Liver (tissue), 9 donors: ENCODE measurements around the gene DCUN1D3. TPM values are rescaled to one million over a fixed set of nuclear protein-coding genes. Genes with fewer than 3 reads are reported as not detected.

Source experiments
- DNase-seq: peaks from one replicate; pipeline ENCODE4 v3.0.0-alpha.2; 2017; ENCODE audit warnings: low spot score
- H3K27ac ChIP-seq, 2 donors: one replicate each; pipeline ENCODE4 v1.7.0; 2013; ENCODE audit warnings: inconsistent platforms in 2 of 2, low read length in 2 of 2, control low read depth in 1 of 2, low read depth in 1 of 2, mild to moderate bottlenecking in 1 of 2
- H3K27me3 ChIP-seq, 4 donors: one replicate each; pipeline versions ENCODE4 v1.6.1 to v1.7.0; 2013; ENCODE audit warnings: low read length in 3 of 4, inconsistent platforms in 1 of 4, mild to moderate bottlenecking in 1 of 4, moderate library complexity in 1 of 4; ENCODE audit not compliant: control insufficient read depth in 4 of 4, insufficient read depth in 4 of 4
- H3K36me3 ChIP-seq, 4 donors: one replicate each; pipeline versions ENCODE4 v1.6.1 to v1.7.0; 2013; ENCODE audit warnings: low read length in 3 of 4, mild to moderate bottlenecking in 3 of 4, low read depth in 1 of 4, moderate library complexity in 1 of 4; ENCODE audit not compliant: control insufficient read depth in 4 of 4, insufficient read depth in 3 of 4
- H3K4me1 ChIP-seq, 4 donors: one replicate each; pipeline versions ENCODE4 v1.6.1 to v1.7.0; 2013; ENCODE audit warnings: low read length in 3 of 4, mild to moderate bottlenecking in 3 of 4, moderate library complexity in 1 of 4; ENCODE audit not compliant: control insufficient read depth in 4 of 4, insufficient read depth in 4 of 4
- H3K4me3 ChIP-seq, 3 donors: one replicate each; pipeline versions ENCODE4 v1.6.1 to v1.7.0; 2013; ENCODE audit warnings: low read length in 3 of 3, control low read depth in 1 of 3, low read depth in 1 of 3, mild to moderate bottlenecking in 1 of 3
- H3K9ac ChIP-seq, 2 donors: one replicate each; pipeline ENCODE4 v1.7.0; 2013; ENCODE audit warnings: low read length in 2 of 2, mild to moderate bottlenecking in 2 of 2, moderate library complexity in 2 of 2, control low read depth in 1 of 2, low read depth in 1 of 2
- H3K9me3 ChIP-seq, 4 donors: one replicate each; pipeline versions ENCODE4 v1.6.1 to v1.7.0; 2013; ENCODE audit warnings: low read length in 3 of 4; ENCODE audit not compliant: control insufficient read depth in 4 of 4
- FOXA2 ChIP-seq: IDR thresholded peaks from 2 replicates; pipeline ENCODE4 v1.6.1; 2016; ENCODE audit warnings: antibody characterized with exemption
- HNF4A ChIP-seq, 2 donors: conservative IDR thresholded peaks; 2 replicates each; pipeline ENCODE4 v1.6.1; 2016; ENCODE audit warnings: antibody characterized with exemption in 2 of 2, mild to moderate bottlenecking in 2 of 2
- JUND ChIP-seq, 2 donors: IDR thresholded peaks; 2 replicates each; pipeline ENCODE4 v1.6.1; 2016; ENCODE audit warnings: antibody characterized with exemption in 2 of 2
- NR2F2 ChIP-seq: IDR thresholded peaks from 2 replicates; pipeline ENCODE4 v1.6.1; 2016; ENCODE audit warnings: antibody characterized with exemption
- RAD21 ChIP-seq, 2 donors: IDR thresholded peaks; 2 replicates each; pipeline ENCODE4 v1.6.1; 2016; ENCODE audit warnings: antibody characterized with exemption in 2 of 2, mild to moderate bottlenecking in 2 of 2
- RXRA ChIP-seq, 2 donors: IDR thresholded peaks; 2 replicates each; pipeline ENCODE4 v1.6.1; 2017 to 2018; ENCODE audit warnings: antibody characterized with exemption in 2 of 2, mild to moderate bottlenecking in 1 of 2
- SP1 ChIP-seq: IDR thresholded peaks from 2 replicates; pipeline ENCODE4 v1.6.1; 2018; ENCODE audit warnings: antibody characterized with exemption, mild to moderate bottlenecking
- TAF1 ChIP-seq: conservative IDR thresholded peaks from 2 replicates; pipeline ENCODE4 v1.6.1; 2016; ENCODE audit warnings: antibody characterized with exemption, mild to moderate bottlenecking
- YY1 ChIP-seq: IDR thresholded peaks from 2 replicates; pipeline ENCODE4 v1.6.1; 2016; ENCODE audit warnings: antibody characterized with exemption, mild to moderate bottlenecking
- WGBS: extraction: QIAGEN DNeasy Blood & Tissue Kit; methylation state at CpG from one replicate; pipeline ENCODE4 v1.1.7; 2013; 5-methylcytosine and 5-hydroxymethylcytosine counted together
- polyA plus RNA-seq, 2 donors: library from polyadenylated mRNA; stranded (reverse) in 1 of 2; unstranded in 1 of 2; fragments of 200-250 nt in 1 of 2; fragments of >200 nt in 1 of 2; fragmentation: Nextera tagmentation in 1 of 2; extraction: Ambion mirVana in 1 of 2; gene quantifications; one replicate each; pipeline versions ENCODE4 v1.2.1 to v1.2.3, GENCODE V29; 2013 to 2015
- total RNA-seq, 2 donors: library from RNA; depleted of rRNA; stranded (reverse); fragments of >200 nt; gene quantifications; one replicate each; pipeline ENCODE4 v1.2.3, GENCODE V29; 2014
- TF ChIP-seq, protein P1 (sequence below): IDR thresholded peaks from 2 replicates; pipeline ENCODE4 v1.6.1; 2016; ENCODE audit warnings: antibody characterized with exemption
- donor health status: healthy.
- donor health status: healthy.
- donor health status: healthy.
- donor health status: healthy.
- donor health status: healthy.

The DCUN1D3 gene
- total and polyA plus RNA-seq, 4 donors, result 2.7 to 16.8 (median 4.8) TPM

DNA sequence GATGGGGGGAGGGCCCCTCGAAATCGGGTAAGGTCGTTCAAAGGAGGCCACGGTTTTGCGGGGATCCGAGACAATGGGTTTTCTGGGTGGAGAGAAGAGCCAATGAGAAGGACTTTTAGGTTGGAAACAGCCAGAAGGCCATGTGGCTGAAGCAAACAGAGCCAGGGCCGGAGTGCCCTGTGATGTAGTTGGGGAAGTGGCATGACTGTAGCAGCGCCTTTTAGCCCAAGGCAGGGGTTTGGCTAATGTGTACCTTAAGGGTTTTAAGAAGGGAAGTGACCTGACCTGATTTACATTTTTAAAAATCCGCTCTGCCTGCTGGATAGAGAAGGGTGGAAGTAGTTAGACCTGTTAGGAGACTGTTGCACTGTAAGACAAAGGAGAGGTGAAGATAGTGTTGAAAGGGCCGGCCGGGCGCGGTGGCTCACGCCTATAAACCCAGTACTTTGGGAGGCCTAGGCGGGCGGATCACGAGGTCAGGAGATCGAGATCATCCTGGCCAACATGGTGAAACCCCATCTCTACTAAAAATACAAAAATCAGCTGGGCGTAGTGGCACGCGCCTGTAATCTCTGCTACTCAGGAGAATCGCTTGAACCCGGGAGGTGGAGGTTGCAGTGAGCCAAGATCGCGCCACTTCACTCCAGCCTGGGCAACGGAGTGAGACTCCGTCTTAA is 1.4 kb upstream of the DCUN1D3 start (continued):
- no peak for TF ChIP-seq HNF4A (conservative IDR thresholded peaks at IDR 0.05)
- TF ChIP-seq SP1, result no peak
- no peak for TF ChIP-seq RAD21 (IDR thresholded peaks at IDR 0.05)
- TF ChIP-seq, protein P1, sequence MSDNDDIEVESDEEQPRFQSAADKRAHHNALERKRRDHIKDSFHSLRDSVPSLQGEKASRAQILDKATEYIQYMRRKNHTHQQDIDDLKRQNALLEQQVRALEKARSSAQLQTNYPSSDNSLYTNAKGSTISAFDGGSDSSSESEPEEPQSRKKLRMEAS, result no peak
- TF ChIP-seq FOXA2, result no peak
- no peak for TF ChIP-seq YY1

DNA sequence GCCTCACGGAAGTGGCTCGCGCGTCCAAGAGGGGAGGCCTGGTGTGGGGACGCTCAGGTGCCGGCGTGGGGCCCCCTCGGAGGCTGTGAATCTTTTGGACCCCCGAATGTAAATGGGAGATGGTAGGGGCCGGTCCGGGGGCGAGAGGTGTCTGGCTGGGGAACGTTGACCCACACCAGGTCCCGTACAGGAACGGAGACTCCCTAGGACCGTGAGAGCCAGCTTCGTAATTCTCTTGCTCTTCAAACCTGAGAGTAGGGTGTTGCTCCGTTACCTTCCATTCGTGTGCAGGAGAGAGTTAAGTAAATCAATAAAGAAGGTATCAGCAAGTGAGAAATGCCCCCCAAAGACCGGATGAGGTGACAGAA is 894 bp upstream of the DCUN1D3 start:
- DNase-seq, result no peak
- WGBS, result under 1% methylated on average over 20 of the region's 20 CpGs
- Histone ChIP-seq H3K27ac (peak overlapping the region; percentile 92 to 97), H3K36me3 (peaks cover 0 to 8% (median 1%) of the 10 kb centered on the region in 4 donors), H3K27me3 (no peaks in the 10 kb centered on the region), H3K9me3 (no peaks in the 10 kb centered on the region), H3K9ac (peak overlapping the region; percentile 77 to 98), H3K4me1 (peaks cover 7 to 40% (median 34%) of the 10 kb centered on the region in 4 donors), H3K4me3 (peak overlapping the region; percentile 63 to 89 (median 88))
- TF ChIP-seq YY1 (no peak), TAF1 (no peak)

DNA sequence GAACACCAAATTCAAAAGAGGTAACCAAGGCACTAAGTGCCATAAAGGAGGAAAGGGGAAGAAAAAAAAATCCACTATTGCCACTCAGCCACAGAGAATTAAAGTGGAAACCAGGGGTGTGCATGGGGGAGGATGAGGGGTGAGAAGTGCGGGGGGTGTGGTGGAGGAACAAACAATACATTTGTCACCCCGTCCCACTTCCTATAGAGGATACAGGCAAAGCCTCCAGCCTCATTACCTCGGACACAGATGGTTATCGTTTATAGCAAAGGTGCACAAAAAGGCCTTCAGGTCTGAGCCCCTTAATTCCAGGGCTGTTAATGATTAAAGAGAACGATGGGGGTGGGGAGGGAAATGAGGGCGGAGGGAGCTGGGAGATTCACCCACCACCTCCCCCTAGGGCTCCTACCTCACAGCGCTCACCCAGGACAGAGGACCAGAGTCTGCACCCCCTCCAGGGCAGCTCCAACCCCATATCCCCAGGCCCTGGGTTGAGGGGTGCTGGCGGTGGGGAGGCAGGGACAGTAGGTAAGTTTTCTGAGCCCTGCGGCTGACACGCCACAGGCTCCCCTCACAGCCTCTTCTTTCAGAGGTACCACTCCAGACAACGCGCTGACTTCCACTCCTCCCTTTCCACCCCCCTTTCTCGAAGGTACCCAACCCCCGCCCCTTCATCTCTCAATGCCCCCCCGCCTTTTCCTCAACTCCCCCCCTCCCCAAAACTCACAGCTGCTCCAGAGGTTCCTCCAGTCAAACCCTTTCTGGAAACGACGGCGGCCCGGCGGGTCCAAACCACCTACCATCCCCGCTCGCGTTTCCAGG is 470 bp downstream of the DCUN1D3 start:
- Histone ChIP-seq H3K4me3 (peak overlapping the region; percentile 63 to 89 (median 88)), H3K9me3 (no peaks in the 10 kb centered on the region), H3K36me3 (peaks cover 0 to 8% (median 4%) of the 10 kb centered on the region in 4 donors), H3K9ac (peak overlapping the region; percentile 69 to 72), H3K4me1 (peaks cover 4 to 36% (median 32%) of the 10 kb centered on the region in 4 donors), H3K27ac (peak overlapping the region; percentile 92 to 97), H3K27me3 (no peaks in the 10 kb centered on the region)
- under 1% methylated on average over 23 of the region's 23 CpGs for WGBS
- TF ChIP-seq RAD21 (IDR thresholded peaks at IDR 0.05), result peak in 1 of 2 donors; percentile 47
- TF ChIP-seq NR2F2, result no peak
- peak; percentile 41 for TF ChIP-seq TAF1
- DNase-seq, result peak; percentile 59

DNA sequence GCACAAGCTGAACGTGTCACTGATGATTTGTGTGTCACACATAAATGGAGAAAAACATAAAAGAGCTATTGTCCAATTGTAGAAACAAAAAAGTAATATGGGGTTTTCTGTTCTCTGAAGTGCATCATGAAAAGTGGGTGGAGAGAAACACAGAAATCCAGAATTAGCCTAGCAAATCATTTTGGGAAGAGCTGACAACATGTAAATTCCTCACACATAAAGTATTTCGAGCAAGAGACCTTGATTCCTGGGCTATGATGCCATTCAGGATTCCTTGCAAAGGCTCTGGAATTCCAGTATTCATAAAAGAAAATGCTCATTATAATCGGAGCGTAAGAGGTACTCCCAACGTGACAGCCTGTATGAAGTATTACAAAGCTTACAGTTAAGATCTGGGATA is 1.1 kb downstream of the DCUN1D3 start:
- peaks cover 3 to 8% (median 4%) of the 10 kb centered on the region in 4 donors for H3K36me3 ChIP-seq
- no peaks in the 10 kb centered on the region for H3K27me3 ChIP-seq
- H3K27ac ChIP-seq, result peak overlapping the region; percentile 92 to 97
- no peak for DNase-seq
- TF ChIP-seq JUND (IDR thresholded peaks at IDR 0.05) (no peak), RXRA (IDR thresholded peaks at IDR 0.05) (no peak), HNF4A (conservative IDR thresholded peaks at IDR 0.05) (peak in 1 of 2 donors; percentile 4), YY1 (no peak), FOXA2 (no peak), TAF1 (no peak)
- TF ChIP-seq, protein P1, result no peak
- peak overlapping the region in 1 of 2 donors; percentile 21 for H3K9ac ChIP-seq
- WGBS, result 14% methylated on average over 5 of the region's 5 CpGs
- peaks cover 4 to 40% (median 31%) of the 10 kb centered on the region in 4 donors for H3K4me1 ChIP-seq
- peak overlapping the region; percentile 63 to 89 (median 84) for H3K4me3 ChIP-seq
- H3K9me3 ChIP-seq, result no peaks in the 10 kb centered on the region
